Measurements from ENCODE around the gene EEPD1. TPM values are rescaled to one million over a fixed set of nuclear protein-coding genes. Genes with fewer than 3 reads are reported as not detected.
"Not testable (repeated sequence)": the region's sequence is repeated elsewhere in the genome, so short reads cannot be mapped to it uniquely, and the experiment has no call there.

Gene EEPD1
- total RNA-seq, 1 donor from 2014 or later, result 10.0 TPM

DNA sequence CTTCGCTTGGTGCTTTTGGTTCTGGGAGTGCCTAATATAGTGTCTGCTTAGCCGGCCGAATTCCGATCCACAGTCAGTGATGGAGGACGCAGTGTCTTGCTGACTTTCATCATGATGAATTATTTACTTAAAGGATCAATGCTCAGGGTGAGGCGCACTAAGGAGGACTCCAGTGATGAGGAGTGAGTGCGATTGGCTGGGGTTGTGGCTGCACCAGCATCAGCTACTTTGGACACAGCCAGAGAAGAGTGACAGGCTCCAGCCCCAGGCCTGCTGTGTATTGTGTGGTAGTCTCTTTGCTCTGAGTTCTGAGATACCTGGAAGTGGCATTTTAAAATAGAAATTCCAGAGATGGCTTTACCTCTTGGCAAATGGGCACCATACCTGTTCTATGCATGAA is 163.3 kb downstream of the EEPD1 start:
- ATAC-seq (ENCODE audit: poor library complexity) (no peak), DNase-seq (no peak)
- intact Hi-C loops (cut with DNase I), result no loop called here

- DNase-seq (no peak), ATAC-seq (ENCODE audit: poor library complexity) (no peak)
- intact Hi-C loops (cut with DNase I), result no loop called here
Measured at GRCh38 chr7:36317276-36317675, 164.2 kb downstream of the EEPD1 start.

DNA sequence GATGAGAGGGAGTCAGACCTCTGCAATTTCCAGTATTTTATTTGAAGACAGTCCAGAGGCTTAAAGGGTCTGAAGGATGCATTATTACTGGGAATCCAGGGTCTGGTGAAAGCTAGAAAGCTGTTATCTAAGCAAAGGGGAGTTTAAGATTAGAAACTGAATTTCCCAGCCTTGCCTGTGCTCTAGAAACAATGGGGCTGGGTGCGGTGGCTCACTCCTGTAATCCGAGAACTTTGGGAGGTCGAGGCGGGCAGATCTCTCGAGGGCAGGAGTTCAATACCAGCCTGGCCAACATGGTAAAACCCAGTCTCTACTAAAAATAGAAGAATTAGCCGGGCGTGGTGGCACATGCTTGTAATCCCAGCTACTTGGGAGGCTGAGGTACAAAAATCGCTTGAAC is 165.1 kb downstream of the EEPD1 start:
- ATAC-seq (ENCODE audit: poor library complexity) (no peak), DNase-seq (no peak)
- intact Hi-C loops (cut with DNase I), result loop anchor here (2.0 kb wide), 1 partner anchor 335 kb away; no protein-coding TSS in a partner anchor

- DNase-seq; intact Hi-C loops (cut with DNase I); ATAC-seq (ENCODE audit: poor library complexity): not testable (repeated sequence)
Measured at GRCh38 chr7:36321284-36321683, 168.2 kb downstream of the EEPD1 start.

DNA sequence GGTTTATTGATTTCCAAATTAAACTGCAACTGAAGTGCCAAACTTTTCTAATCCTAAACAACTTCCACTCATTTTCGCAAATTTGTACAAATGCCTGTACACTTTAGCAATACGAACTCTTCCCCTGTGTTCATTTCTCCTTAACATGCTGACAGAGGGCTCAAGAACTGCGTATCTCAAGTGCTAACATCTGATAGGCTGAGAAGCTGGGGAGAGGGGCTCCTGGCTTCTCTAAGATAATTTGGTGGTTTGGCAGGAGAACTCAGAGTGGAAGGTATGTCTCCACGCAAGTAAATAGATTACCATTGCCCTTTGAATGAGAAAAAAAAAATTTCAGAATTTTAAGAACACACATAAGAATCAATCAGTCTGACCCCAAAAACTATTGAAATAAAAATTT is 183.3 kb downstream of the EEPD1 start:
- DNase-seq (no peak), ATAC-seq (ENCODE audit: poor library complexity) (no peak)
- intact Hi-C loops (cut with DNase I), result no loop called here

DNA sequence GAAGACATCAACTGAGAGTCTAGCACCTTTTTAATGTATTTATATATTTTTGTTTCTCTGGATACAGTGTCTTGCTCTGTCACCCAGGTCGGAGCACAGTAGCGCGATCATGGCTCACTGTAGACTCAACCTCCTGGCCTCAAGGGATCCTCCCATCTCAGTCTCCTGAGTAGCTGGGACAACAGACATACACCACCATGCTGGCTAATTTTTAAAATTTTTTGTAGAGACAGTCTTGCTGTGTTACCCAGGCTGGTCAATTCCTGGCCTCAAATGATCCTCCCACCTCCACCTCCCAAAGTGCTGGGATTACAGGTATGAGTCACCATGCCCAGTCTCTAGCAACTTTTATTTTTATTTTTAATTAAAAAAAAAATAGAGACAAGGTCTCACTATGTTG is 185.2 kb downstream of the EEPD1 start:
- DNase-seq (no peak), ATAC-seq (ENCODE audit: poor library complexity) (no peak)
- intact Hi-C loops (cut with DNase I), result no loop called here

DNA sequence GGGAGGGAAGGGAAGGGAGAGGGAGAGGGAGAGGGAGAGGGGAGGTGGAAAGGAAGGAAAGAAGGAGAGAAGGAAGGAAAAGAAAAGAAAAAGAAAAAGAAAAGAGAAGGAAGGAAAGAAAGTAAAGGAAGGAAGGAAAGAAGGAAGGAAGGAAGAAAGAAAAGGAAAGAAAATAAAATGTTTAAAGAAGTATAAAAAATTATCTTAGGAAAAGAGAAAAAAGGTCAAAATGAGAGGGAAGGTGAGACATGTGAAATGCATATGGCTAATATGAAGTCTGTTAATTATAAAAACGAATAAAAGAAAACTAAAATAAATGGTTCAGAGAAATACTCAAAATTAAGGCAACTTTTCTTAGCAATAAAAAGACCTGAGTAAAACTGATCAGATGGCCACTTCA is 190.5 kb downstream of the EEPD1 start:
- intact Hi-C loops (cut with DNase I), result no loop called here

GRCh38 chr7:36344622-36345021 is 191.6 kb downstream of the EEPD1 start:
- intact Hi-C loops (cut with DNase I), result no loop called here
- ATAC-seq (ENCODE audit: poor library complexity) (no peak), DNase-seq (no peak)

More for the DNA sequence above, 190.5 kb downstream of the EEPD1 start:
- ATAC-seq (ENCODE audit: poor library complexity) (no peak), DNase-seq (no peak)

- intact Hi-C loops (cut with DNase I), result no loop called here
- no peak for DNase-seq
- no peak for ATAC-seq (ENCODE audit: poor library complexity)
Measured at GRCh38 chr7:36346260-36346831, 193.3 kb downstream of the EEPD1 start.

DNA sequence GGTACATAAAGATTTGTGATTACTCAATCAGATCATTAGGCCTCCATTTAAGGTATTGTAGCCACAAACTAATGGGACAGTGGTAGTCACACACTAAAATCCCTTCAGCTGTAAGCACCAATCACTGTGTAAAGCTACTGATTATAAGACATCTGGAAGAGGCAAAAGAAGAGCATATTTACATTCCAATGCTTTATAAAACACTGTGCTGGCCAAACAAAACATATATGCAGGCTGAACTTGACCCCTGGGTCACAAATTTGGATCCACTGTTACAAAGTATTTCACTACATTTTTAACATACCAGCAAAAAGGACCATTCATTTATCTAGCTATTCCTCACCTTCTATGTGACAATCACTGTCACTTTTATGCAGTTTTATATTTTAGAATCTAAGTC is 195.2 kb downstream of the EEPD1 start:
- intact Hi-C loops (cut with DNase I), result no loop called here
- ATAC-seq (ENCODE audit: poor library complexity) (no peak), DNase-seq (no peak)

GRCh38 chr7:36348771-36349170 is 195.7 kb downstream of the EEPD1 start:
- intact Hi-C loops (cut with DNase I), result no loop called here

GRCh38 chr7:36349626-36350025 is 196.6 kb downstream of the EEPD1 start:
- no peak for ATAC-seq (ENCODE audit: poor library complexity)
- intact Hi-C loops (cut with DNase I), result no loop called here
- no peak for DNase-seq

More at GRCh38 chr7:36348771-36349170, 195.7 kb downstream of the EEPD1 start:
- ATAC-seq (ENCODE audit: poor library complexity) (no peak), DNase-seq (no peak)

Other genes starting within 250 kb of the EEPD1 start
- gene ANLN, start 236.6 kb downstream of the EEPD1 start, total RNA-seq, result 3.4 TPM

Measured in Right ventricle myocardium superior (tissue), 1 donor.